Measurements from ENCODE around the gene CLTB. TPM values are rescaled to one million over a fixed set of nuclear protein-coding genes. Genes with fewer than 3 reads are reported as not detected.

The CLTB gene
- total RNA-seq, 1 donor from 2014 or later = 75.8 TPM

DNA sequence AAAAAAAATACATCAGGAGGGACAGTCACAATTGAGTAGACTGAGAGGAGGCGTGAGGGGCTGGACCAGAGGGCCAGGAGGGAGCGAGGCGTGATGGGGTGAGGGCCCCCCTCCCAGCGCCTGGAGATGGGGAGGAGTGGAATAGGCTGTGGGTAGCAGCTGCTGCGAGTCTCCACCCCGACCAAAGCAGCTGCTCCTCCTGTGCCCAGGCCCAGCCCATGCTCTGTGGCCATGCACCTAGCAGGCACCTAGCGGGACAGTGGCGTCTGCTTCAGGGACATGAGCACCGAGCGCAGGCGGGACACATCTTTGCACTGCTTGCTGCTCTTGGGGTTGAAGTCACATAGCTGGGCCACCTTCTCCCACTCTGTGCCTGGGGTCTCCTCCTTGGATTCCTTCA lies 23.8 kb downstream of the CLTB start:
- H3K27ac ChIP-seq = no peak overlapping the region
- no peaks in the 10 kb centered on the region for H3K27me3 ChIP-seq (ENCODE audit: low read depth)
- peaks cover 52% of the 10 kb centered on the region for H3K36me3 ChIP-seq
- DNase-seq (no peak), ATAC-seq (no peak)
- TF ChIP-seq, protein P1, sequence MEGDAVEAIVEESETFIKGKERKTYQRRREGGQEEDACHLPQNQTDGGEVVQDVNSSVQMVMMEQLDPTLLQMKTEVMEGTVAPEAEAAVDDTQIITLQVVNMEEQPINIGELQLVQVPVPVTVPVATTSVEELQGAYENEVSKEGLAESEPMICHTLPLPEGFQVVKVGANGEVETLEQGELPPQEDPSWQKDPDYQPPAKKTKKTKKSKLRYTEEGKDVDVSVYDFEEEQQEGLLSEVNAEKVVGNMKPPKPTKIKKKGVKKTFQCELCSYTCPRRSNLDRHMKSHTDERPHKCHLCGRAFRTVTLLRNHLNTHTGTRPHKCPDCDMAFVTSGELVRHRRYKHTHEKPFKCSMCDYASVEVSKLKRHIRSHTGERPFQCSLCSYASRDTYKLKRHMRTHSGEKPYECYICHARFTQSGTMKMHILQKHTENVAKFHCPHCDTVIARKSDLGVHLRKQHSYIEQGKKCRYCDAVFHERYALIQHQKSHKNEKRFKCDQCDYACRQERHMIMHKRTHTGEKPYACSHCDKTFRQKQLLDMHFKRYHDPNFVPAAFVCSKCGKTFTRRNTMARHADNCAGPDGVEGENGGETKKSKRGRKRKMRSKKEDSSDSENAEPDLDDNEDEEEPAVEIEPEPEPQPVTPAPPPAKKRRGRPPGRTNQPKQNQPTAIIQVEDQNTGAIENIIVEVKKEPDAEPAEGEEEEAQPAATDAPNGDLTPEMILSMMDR (IDR thresholded peaks at IDR 0.05) = no peak
- H3K4me3 ChIP-seq = no peak overlapping the region
- intact Hi-C loops (cut with DNase I) = no loop called here
- peaks cover 22% of the 10 kb centered on the region for H3K4me1 ChIP-seq
- no peaks in the 10 kb centered on the region for H3K9me3 ChIP-seq

DNA sequence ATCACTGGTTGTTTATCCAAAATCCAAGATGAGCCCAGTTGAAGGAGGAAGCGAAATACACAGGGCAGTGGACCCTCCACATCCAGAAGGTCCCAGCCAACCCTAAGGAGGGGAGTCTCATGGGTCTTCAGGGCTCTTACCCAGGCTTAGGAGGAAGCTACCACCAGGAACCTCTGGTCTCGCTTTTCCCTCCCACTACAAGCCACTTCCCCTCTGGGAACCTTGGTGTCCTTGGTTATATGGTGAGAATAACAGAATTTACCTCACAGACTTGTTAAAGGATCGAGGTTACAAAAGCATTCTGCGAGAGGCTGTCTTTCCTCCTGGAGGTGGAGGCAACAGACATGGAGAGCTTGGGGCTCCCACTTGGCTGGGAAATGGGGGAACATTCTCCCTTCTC lies 24.3 kb downstream of the CLTB start:
- Histone ChIP-seq H3K4me1 (peaks cover 27% of the 10 kb centered on the region), H3K4me3 (no peak overlapping the region), H3K27ac (no peak overlapping the region), H3K36me3 (peaks cover 51% of the 10 kb centered on the region), H3K9me3 (no peaks in the 10 kb centered on the region), H3K27me3 (ENCODE audit: low read depth) (no peaks in the 10 kb centered on the region)
- intact Hi-C loops (cut with DNase I) = no loop called here
- no peak for ATAC-seq
- no peak for DNase-seq
- TF ChIP-seq, protein P1 (IDR thresholded peaks at IDR 0.05) = no peak

DNA sequence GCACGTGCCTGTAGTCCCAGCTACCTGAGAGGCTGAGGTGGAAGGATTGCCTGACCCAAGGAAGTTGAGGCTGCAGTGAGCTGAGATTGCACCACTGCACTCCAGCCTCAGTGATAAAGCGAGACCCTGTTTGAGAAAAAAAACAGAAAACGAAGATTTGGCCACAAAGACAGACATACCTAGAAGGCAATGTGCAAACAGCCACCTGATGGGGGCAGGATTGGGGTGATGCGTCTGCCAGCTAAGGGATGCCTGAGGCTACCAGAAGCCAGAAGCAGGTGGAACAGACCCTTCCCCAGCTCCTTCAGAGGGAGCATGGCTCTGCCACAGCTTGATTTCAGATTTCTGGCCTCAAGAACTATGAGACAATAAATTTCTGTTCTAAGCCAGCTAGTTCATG lies 24.9 kb downstream of the CLTB start:
- DNase-seq (no peak), ATAC-seq (no peak)
- TF ChIP-seq, protein P1 (IDR thresholded peaks at IDR 0.05) = no peak
- H3K4me3 ChIP-seq = no peak overlapping the region
- peaks cover 45% of the 10 kb centered on the region for H3K36me3 ChIP-seq
- no peaks in the 10 kb centered on the region for H3K9me3 ChIP-seq
- intact Hi-C loops (cut with DNase I) = no loop called here
- peaks cover 27% of the 10 kb centered on the region for H3K4me1 ChIP-seq
- H3K27me3 ChIP-seq (ENCODE audit: low read depth) = no peaks in the 10 kb centered on the region
- H3K27ac ChIP-seq = no peak overlapping the region

DNA sequence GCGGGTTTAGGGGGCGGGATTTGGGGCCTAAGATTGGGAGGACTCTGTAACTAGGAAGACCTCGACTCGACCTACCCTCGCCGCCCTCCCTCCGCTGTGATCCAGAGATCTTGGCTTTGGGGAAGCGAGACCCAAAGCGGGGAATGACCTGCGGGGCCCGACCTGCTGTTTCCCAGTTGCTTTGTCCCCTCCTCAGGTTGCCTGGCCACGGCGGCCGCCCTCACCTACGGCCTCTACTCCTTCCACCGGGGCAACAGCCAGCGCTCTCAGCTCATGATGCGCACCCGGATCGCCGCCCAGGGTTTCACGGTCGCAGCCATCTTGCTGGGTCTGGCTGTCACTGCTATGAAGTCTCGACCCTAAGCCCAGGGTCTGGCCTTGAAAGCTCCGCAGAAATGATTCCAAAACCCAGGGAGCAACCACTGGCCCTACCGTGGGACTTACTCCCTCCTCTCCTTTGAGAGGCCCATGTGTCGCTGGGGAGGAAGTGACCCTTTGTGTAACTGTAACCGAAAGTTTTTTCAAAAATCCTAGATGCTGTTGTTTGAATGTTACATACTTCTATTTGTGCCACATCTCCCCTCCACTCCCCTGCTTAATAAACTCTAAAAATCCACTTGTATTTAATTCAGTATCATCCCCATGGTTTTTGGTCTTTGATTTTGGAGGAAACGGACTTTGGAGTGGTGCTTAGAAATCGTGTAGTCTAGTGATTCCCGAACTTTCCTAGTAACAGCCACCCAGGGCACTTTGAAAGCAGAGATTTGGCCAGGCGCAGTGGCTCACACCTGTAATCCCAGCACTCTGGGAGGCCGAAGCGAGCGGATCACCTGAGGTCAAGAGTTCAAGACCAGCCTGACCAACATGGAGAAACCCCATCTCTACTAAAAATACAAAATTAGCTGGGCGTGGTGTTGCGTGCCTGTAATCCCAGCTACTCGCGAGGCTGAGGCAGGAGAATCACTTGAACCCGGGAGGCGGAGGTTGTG lies 26.9 kb downstream of the CLTB start:
- Histone ChIP-seq H3K27me3 (ENCODE audit: low read depth) (no peaks in the 10 kb centered on the region), H3K9me3 (no peaks in the 10 kb centered on the region), H3K4me1 (peaks cover 23% of the 10 kb centered on the region), H3K27ac (peak overlapping the region; percentile 95), H3K36me3 (peaks cover 47% of the 10 kb centered on the region), H3K4me3 (peak overlapping the region; percentile 90)
- ATAC-seq (peak; percentile 44 to 53), DNase-seq (no peak)
- intact Hi-C loops (cut with DNase I) = no loop called here
- TF ChIP-seq, protein P1 (IDR thresholded peaks at IDR 0.05) = no peak

DNA sequence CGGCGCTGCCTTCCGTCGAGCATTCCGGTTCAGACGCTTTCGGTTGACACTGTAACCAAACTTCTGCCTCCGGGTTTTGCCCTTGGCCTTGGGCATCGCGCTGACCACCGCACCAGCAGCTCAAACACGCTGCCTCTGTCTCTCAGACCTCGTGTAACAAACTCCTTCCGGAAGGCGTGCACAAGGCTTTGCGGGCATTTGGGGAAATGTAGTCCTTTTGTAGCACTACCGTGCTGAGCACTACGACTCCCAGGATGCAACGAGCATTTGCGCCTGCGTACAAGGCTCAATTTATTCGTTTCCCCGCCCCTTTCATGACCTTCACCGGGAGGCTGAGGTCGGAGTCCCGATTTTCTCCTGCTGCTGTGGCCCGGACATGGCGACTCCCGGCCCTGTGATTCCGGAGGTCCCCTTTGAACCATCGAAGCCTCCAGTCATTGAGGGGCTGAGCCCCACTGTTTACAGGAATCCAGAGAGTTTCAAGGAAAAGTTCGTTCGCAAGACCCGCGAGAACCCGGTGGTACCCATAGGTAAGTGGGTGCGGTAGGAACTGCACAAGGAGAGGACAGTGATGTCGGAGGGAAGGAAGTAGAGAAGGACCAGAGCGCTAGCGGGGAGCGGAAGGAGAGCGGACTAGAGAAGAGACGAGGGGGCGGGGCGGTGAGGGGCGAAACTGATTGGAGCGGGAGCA lies 27.8 kb downstream of the CLTB start, which contains the start of the genes HIGD2A and NOP16:
HIGD2A (plus strand) TSS at position 308 of the 691 bp plus-strand sequence; CDS start at position 377, 69 bp downstream.
NOP16 (minus strand) TSS at position 155 of the 691 bp plus-strand sequence; CDS start at position 96, 59 bp downstream.
- Histone ChIP-seq H3K27ac (peak within 1 kb of the TSS; percentile 95), H3K36me3 (peaks cover 51% of the 10 kb centered on the region), H3K27me3 (ENCODE audit: low read depth) (no peaks in the 10 kb centered on the region), H3K9me3 (no peaks in the 10 kb centered on the region), H3K4me1 (peaks cover 23% of the 10 kb centered on the region), H3K4me3 (peak within 1 kb of the TSS; percentile 90)
- intact Hi-C loops (cut with DNase I) = no loop called here
- TF ChIP-seq, protein P1 (IDR thresholded peaks at IDR 0.05) = no peak
- DNase-seq (peak; percentile 100), ATAC-seq (peak; percentile 97 to 98)
